SK-N-SH treated with all-trans-retinoic acid at 6 μM for 48 hours (cell line): ENCODE results near the gene DPP7.

Experiments used
- ARNTL ChIP-seq: fragments of 450-650 bp; formaldehyde crosslinking; IDR thresholded peaks from 2 replicates; pipeline ENCODE4 v1.5.0; 2020; ENCODE audit warnings: low read depth, mild to moderate bottlenecking, moderate library complexity, borderline replicate concordance
- BACH2 ChIP-seq: fragments of 250-450 bp; sonication (Bioruptor Pico); IDR thresholded peaks from 2 replicates; pipeline ENCODE4 v1.9.0; 2021; ENCODE audit warnings: mild to moderate bottlenecking, borderline replicate concordance
- CSDC2 ChIP-seq: fragments of 250-450 bp; sonication (Bioruptor Pico); IDR thresholded peaks from 2 replicates; pipeline ENCODE4 v1.5.0; 2020; ENCODE audit warnings: mild to moderate bottlenecking, moderate library complexity
- CSRNP3 ChIP-seq: fragments of 250-450 bp; sonication (Bioruptor Pico); IDR thresholded peaks from 2 replicates; pipeline ENCODE4 v1.5.1; 2021; ENCODE audit warnings: mild to moderate bottlenecking, moderate library complexity
- ESRRG ChIP-seq: fragments of 250-450 bp; sonication (Bioruptor Pico); IDR thresholded peaks from 2 replicates; pipeline ENCODE4 v1.6.1; 2021; ENCODE audit warnings: mild to moderate bottlenecking
- PATZ1 ChIP-seq: fragments of 250-450 bp; sonication (Bioruptor Pico); IDR thresholded peaks from 2 replicates; pipeline ENCODE4 v1.8.0; 2020; ENCODE audit warnings: mild to moderate bottlenecking, moderate library complexity, borderline replicate concordance
- POU6F1 ChIP-seq: fragments of 250-450 bp; sonication (Bioruptor Pico); IDR thresholded peaks from 2 replicates; pipeline ENCODE4 v1.8.0; 2021; ENCODE audit warnings: low read depth, mild to moderate bottlenecking, moderate library complexity, borderline replicate concordance
- ZNF565 ChIP-seq: fragments of 450-650 bp; formaldehyde crosslinking; conservative IDR thresholded peaks from 2 replicates; pipeline ENCODE4 v1.5.0; 2020; ENCODE audit warnings: low read depth, mild to moderate bottlenecking, moderate library complexity
- ZNF70 ChIP-seq: fragments of 450-650 bp; formaldehyde crosslinking; IDR thresholded peaks from 2 replicates; pipeline ENCODE4 v1.5.0; 2020; ENCODE audit warnings: mild to moderate bottlenecking, moderate library complexity

GRCh38 chr9:137149363-137149762, 34.8 kb upstream of the DPP7 start:
- TF ChIP-seq POU6F1 (no peak), CSDC2 (CRISPR knock-in tag) (no peak), ARNTL (CRISPR knock-in tag) (no peak), ESRRG (no peak), BACH2 (CRISPR knock-in tag) (no peak), CSRNP3 (no peak), ZNF70 (CRISPR knock-in tag) (no peak), ZNF565 (CRISPR knock-in tag) (no peak), PATZ1 (CRISPR knock-in tag) (no peak)
